HL-60 (cell line): ENCODE measurements around the gene PPP2R3A.

Experiments
- GABPA ChIP-seq: IDR thresholded peaks from 2 replicates; pipeline ENCODE4 v1.6.1; 2012; ENCODE audit warnings: low read depth
- POLR2AphosphoS5 ChIP-seq: IDR thresholded peaks from 2 replicates; pipeline ENCODE4 v1.6.1; 2012; ENCODE audit warnings: low read depth
- TF ChIP-seq, protein P1 (sequence below): IDR thresholded peaks from one replicate; pipeline ENCODE4 v1.5.1; 2011; ENCODE audit warnings: low read length, control low read depth, inconsistent platforms; ENCODE audit not compliant: insufficient read depth

GRCh38 chr3:136152176-136152843, 186.8 kb downstream of the PPP2R3A start:
- TF ChIP-seq POLR2AphosphoS5 (no peak), GABPA (no peak)
- TF ChIP-seq, protein P1, sequence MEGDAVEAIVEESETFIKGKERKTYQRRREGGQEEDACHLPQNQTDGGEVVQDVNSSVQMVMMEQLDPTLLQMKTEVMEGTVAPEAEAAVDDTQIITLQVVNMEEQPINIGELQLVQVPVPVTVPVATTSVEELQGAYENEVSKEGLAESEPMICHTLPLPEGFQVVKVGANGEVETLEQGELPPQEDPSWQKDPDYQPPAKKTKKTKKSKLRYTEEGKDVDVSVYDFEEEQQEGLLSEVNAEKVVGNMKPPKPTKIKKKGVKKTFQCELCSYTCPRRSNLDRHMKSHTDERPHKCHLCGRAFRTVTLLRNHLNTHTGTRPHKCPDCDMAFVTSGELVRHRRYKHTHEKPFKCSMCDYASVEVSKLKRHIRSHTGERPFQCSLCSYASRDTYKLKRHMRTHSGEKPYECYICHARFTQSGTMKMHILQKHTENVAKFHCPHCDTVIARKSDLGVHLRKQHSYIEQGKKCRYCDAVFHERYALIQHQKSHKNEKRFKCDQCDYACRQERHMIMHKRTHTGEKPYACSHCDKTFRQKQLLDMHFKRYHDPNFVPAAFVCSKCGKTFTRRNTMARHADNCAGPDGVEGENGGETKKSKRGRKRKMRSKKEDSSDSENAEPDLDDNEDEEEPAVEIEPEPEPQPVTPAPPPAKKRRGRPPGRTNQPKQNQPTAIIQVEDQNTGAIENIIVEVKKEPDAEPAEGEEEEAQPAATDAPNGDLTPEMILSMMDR = no peak
